Activated gamma-delta T cell treated with Interleukin-2 at 50 U/mL for 16 hours (primary cell): ENCODE measurements around the gene HMGCL.
"Not testable (repeated sequence)": the region's sequence is repeated elsewhere in the genome, so short reads cannot be mapped to it uniquely, and the experiment has no call there.

Experiments used
- DNase-seq: peaks from one replicate; pipeline ENCODE4 v3.0.0-alpha.2; 2020

Gene HMGCL

GRCh38 chr1:23825076-23825761 lies at the start of gene HMGCL:
TSS of gene HMGCL (minus strand) at chr1:23825429. CDS start at chr1:23825415, 14 bp downstream.
- DNase-seq, result peak; percentile 87

- DNase-seq, result no peak
Observed at GRCh38 chr1:23872421-23872820, 47.2 kb upstream of the HMGCL start.

- DNase-seq, result no peak
Observed at GRCh38 chr1:23869051-23869450, 43.8 kb upstream of the HMGCL start.

GRCh38 chr1:23868557-23869016 lies 43.4 kb upstream of the HMGCL start:
- no peak for DNase-seq

- peak; percentile 96 for DNase-seq
Observed at GRCh38 chr1:23867895-23868556, 42.8 kb upstream of the HMGCL start, which contains the start of gene FUCA1. TSS of gene FUCA1 (minus strand) at chr1:23868290. CDS start at chr1:23868286, 4 bp downstream.

GRCh38 chr1:23867542-23867894 lies 42.3 kb upstream of the HMGCL start:
- no peak for DNase-seq

- DNase-seq, result no peak
Observed at GRCh38 chr1:23865543-23865930, 40.3 kb upstream of the HMGCL start.

GRCh38 chr1:23864801-23865542 lies 39.7 kb upstream of the HMGCL start:
- no peak for DNase-seq

GRCh38 chr1:23862640-23863039 lies 37.4 kb upstream of the HMGCL start:
- no peak for DNase-seq

- no peak for DNase-seq
Observed at GRCh38 chr1:23854568-23854967, 29.3 kb upstream of the HMGCL start.

GRCh38 chr1:23853124-23853523 lies 27.9 kb upstream of the HMGCL start:
- not testable (repeated sequence) for DNase-seq

GRCh38 chr1:23851406-23851805 lies 26.2 kb upstream of the HMGCL start:
- DNase-seq, result not testable (repeated sequence)

GRCh38 chr1:23848673-23849616 lies 23.7 kb upstream of the HMGCL start:
- no peak for DNase-seq

- DNase-seq, result not testable (repeated sequence)
Observed at GRCh38 chr1:23847482-23848095, 22.4 kb upstream of the HMGCL start.

GRCh38 chr1:23845163-23845562 lies 19.9 kb upstream of the HMGCL start:
- DNase-seq, result no peak

GRCh38 chr1:23843644-23844043 lies 18.4 kb upstream of the HMGCL start:
- DNase-seq, result no peak

GRCh38 chr1:23838401-23838866 lies 13.2 kb upstream of the HMGCL start:
- peak; percentile 79 for DNase-seq

GRCh38 chr1:23837908-23838307 lies 12.7 kb upstream of the HMGCL start:
- DNase-seq, result no peak

- DNase-seq, result no peak
Observed at GRCh38 chr1:23836037-23836436, 10.8 kb upstream of the HMGCL start.

GRCh38 chr1:23834156-23834555 lies 8.9 kb upstream of the HMGCL start:
- not testable (repeated sequence) for DNase-seq

- DNase-seq, result no peak
Observed at GRCh38 chr1:23827717-23828116, 2.5 kb upstream of the HMGCL start.

GRCh38 chr1:23826590-23826989 lies 1.4 kb upstream of the HMGCL start:
- DNase-seq, result not testable (repeated sequence)
